ENCODE data around the gene ALLC.
"Not testable (repeated sequence)": the region's sequence is repeated elsewhere in the genome, so short reads cannot be mapped to it uniquely, and the experiment has no call there.

The ALLC gene

DNA sequence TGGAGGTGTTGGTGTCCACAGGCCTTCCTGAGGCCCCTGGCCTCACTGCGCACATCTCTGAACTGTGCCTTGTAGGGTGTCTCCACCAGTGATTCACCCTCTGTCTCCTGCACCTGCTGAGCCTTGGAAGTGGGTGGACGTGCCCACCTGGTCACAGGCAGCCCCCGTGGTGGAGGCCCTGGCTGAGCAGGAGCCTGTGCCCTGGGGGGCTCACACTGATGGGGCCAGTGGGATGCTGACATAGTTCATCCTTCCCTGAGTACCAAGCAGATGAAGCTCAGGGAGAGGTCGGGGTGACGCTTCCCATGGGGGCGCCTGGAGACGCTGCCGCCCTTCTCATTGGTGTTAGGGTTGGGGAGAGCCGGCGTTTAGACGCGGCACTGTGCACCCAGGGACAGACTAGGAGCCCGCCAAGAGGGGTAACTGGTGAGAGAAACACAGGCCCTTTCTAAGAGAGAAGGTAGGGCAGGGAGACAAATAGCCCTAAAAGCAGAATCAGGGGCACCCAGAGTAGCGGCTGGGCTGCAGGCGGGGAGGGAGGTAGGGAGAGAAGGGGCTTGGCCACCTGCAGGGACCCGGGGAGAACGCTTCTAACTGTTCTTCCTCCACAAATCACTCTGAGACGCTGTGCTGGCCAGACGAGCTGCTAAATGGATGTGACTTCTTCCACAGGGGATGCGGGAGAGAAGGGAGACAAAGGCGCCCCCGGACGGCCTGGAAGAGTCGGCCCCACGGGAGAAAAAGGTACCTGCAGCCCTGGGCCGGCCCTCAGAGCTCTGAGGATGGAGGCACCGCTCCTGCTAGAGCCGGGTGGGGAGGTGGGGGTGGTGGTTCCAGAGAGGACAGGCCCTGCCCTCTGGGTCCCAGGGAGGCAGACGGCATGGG, 45.1 kb upstream of the ALLC start:
- no peak overlapping the region for H3K4me3 ChIP-seq (ENCODE audit: control insufficient read depth, low read depth, low read length)
- DNase-seq (ENCODE audit: low read depth): no peak
- TF ChIP-seq, protein P1, sequence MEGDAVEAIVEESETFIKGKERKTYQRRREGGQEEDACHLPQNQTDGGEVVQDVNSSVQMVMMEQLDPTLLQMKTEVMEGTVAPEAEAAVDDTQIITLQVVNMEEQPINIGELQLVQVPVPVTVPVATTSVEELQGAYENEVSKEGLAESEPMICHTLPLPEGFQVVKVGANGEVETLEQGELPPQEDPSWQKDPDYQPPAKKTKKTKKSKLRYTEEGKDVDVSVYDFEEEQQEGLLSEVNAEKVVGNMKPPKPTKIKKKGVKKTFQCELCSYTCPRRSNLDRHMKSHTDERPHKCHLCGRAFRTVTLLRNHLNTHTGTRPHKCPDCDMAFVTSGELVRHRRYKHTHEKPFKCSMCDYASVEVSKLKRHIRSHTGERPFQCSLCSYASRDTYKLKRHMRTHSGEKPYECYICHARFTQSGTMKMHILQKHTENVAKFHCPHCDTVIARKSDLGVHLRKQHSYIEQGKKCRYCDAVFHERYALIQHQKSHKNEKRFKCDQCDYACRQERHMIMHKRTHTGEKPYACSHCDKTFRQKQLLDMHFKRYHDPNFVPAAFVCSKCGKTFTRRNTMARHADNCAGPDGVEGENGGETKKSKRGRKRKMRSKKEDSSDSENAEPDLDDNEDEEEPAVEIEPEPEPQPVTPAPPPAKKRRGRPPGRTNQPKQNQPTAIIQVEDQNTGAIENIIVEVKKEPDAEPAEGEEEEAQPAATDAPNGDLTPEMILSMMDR (conservative IDR thresholded peaks at IDR 0.05; ENCODE audit: control insufficient read depth, insufficient read depth, low read depth, low read length): no peak

DNA sequence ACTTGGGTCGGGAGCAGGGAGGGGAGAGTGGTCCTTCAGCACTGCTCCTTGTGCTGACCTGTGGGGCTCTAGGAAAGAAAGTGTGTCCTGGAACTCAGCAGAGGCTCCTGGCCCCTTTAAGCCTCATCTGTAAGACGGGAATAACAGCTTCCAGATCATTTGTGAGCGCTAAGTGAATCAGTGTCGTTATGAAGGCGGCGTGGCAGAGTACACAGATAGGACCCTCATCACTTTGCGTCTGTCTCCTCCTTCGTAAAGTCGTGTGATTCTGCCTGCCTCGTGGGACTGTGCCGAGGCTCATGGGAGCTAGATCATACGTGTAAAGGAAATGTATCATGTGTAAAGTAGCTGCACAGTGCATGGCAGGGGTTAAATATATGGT, 44.5 kb upstream of the ALLC start:
- no peak for DNase-seq (ENCODE audit: low read depth)
- TF ChIP-seq, protein P1 (conservative IDR thresholded peaks at IDR 0.05; ENCODE audit: control insufficient read depth, insufficient read depth, low read depth, low read length): no peak
- H3K4me3 ChIP-seq (ENCODE audit: control insufficient read depth, low read depth, low read length): no peak overlapping the region

DNA sequence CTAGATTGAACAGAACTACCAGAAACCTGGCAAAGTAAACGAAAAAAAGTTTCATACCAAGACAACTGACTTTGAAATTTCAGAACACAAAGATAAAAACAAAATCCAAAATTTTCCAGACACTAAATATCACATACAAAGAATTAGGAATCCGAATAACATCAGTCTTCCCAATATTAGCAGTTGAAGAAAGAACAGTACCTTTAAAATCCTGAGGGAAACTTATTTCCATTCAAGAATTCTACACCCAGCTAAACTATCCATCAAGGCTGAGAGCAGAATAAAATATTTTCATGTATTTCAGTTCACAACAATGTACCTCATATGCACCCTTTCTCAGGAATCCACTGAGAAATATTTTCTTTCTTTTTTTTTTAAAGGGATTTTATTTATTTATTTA, 43.3 kb upstream of the ALLC start:
- DNase-seq (ENCODE audit: low read depth); H3K4me3 ChIP-seq (ENCODE audit: control insufficient read depth, low read depth, low read length): not testable (repeated sequence)

DNA sequence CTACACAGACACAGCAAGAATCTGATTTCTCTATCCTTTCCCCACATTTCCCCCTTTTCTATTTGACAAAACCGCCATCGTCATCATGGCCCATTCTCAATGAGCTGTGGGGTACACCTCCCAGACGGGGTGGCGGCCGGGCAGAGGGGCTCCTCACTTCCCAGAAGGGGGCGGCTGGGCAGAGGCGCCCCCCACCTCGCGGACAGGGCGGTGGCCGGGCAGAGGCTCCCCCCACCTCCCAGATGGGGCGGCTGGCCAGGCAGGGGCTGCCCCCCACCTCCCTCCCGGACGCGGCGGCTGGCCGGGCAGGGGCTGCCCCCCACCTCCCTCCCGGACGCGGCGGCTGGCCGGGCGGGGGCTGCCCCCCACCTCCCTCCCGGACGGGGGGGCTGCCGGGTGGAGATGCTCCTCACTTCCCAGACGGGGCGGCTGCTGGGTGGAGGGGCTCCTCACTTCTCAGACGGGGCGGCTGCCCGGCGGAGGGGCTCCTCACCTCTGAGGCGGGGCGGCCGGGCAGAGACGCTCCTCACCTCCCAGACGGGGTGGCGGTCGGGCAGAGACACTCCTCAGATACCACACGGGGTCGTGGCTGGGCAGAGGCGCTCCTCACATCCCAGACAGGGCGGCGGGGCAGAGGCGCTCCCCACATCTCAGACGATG, 42.3 kb upstream of the ALLC start:
- not testable (repeated sequence) for DNase-seq (ENCODE audit: low read depth); H3K4me3 ChIP-seq (ENCODE audit: control insufficient read depth, low read depth, low read length)

DNA sequence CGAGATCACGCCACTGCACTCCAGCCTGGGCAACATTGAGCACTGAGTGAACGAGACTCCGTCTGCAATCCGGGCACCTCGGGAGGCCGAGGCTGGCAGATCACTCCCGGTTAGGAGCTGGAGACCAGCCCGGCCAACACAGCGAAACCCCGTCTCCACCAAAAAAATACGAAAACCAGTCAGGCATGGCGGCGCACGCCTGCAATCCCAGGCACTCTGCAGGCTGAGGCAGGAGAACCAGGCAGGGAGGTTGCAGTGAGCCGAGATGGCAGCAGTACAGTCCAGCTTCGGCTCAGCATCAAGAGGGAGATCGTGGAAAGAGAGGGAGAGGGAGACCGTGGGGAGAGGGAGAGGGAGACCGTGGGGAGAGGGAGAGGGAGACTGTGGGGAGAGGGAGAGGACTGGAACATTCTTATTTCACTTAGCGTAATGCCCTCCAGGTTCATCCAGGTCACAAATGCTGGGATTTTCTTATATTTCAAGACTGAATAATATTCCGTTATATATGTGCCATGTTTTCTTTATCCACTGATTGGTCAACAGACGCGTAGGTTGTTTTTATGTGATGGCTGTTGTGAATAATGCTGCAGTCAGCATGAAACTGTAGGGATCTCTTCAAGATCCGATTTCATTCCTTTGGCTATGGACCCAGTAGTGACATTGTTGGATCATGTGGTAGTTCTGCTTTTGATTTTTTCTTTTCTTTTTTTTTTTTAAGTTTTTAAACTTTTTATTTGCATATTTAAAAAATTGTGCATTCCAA, 41.4 kb upstream of the ALLC start:
- not testable (repeated sequence) for H3K4me3 ChIP-seq (ENCODE audit: control insufficient read depth, low read depth, low read length); DNase-seq (ENCODE audit: low read depth)

DNA sequence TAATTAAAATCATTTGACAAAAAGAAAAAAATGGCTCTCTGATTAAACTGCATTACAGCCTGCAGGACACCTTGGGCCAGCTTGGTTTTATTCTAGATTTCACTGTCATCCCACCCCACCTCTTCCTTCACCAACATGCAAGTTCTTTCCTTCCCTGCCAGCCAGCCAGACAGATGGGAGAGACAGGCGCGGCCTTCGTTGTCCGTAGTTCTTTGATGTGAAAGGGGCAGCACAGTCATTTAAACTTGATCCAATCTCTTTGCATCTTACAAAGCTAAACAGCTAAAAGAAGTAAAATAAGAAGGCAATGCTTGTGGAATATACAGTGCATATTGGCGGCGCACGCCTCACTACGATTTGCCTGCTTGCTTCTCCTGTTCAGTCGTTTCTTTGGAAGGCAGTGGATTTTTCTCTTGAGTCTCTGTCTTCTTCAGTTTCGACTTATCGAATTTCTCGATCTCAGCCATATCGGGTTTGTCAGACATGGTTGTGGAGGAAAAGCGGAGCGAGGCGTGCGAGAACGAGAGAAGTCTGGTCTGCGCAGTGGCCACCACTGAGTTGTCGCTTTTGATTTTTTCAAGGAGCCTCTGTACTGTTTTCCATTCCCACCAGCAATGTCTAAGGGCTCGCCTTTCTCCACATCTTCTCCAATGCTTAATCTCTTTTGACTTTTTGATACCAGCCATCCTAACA, 40.7 kb upstream of the ALLC start:
- TF ChIP-seq, protein P1 (conservative IDR thresholded peaks at IDR 0.05; ENCODE audit: control insufficient read depth, insufficient read depth, low read depth, low read length): no peak
- H3K4me3 ChIP-seq (ENCODE audit: control insufficient read depth, low read depth, low read length): no peak overlapping the region
- no peak for DNase-seq (ENCODE audit: low read depth)

DNA sequence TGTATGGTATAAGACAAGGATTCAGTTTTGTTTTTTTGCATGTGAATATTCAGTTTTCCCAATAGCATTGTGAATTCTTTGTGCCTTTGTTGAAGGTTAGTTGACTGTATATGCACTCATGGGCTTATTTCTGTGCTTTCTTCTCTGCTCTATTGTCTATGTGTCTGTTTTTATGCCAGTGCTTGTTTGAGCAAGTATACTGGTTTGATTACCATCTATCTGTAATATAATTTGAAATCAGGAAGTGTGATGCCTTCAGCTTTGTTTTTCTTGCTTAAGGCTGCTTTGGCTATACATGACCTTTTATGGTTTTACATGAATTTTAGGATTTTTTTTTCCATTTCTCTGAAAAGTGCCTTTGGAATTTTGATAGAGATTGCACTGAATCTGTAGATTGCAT, 39.6 kb upstream of the ALLC start:
- no peak for DNase-seq (ENCODE audit: low read depth)
- TF ChIP-seq, protein P1 (conservative IDR thresholded peaks at IDR 0.05; ENCODE audit: control insufficient read depth, insufficient read depth, low read depth, low read length): no peak

GRCh38 chr2:3619033-3619432, 39.0 kb upstream of the ALLC start:
- TF ChIP-seq, protein P1 (conservative IDR thresholded peaks at IDR 0.05; ENCODE audit: control insufficient read depth, insufficient read depth, low read depth, low read length): no peak
- no peak overlapping the region for H3K4me3 ChIP-seq (ENCODE audit: control insufficient read depth, low read depth, low read length)
- no peak for DNase-seq (ENCODE audit: low read depth)

More for the DNA sequence above, 39.6 kb upstream of the ALLC start:
- H3K4me3 ChIP-seq (ENCODE audit: control insufficient read depth, low read depth, low read length): no peak overlapping the region

DNA sequence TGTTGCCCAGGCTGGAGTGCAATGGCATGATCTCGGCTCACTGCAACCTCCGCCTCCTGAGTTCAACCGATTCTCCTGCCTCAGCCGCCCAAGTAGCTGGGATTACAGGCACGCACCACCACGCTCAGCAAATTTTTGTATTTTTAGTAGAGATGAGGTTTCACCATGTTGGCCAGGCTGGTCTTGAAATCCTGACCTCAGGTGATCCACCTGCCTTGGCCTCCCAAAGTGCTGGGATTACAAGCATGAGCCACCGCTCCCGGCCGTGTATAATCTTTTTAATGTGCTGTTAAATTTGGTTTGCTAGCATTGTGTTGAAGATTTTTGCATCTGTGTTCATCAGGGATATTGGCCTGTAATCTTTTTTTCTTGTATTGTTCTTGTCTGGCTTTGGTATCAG, 38.3 kb upstream of the ALLC start:
- H3K4me3 ChIP-seq (ENCODE audit: control insufficient read depth, low read depth, low read length); DNase-seq (ENCODE audit: low read depth): not testable (repeated sequence)
